Esophagus squamous epithelium (tissue), 5 donors: Measurements from ENCODE around the gene NFATC2. TPM values are rescaled to one million over a fixed set of nuclear protein-coding genes. Genes with fewer than 3 reads are reported as not detected.
A peak's percentile ranks its signal among the peaks of the same experiment; 100 is the strongest.

ENCODE experiments used
- DNase-seq: peaks from one replicate; lab custom pipeline; 2025; lab: John Stamatoyannopoulos, UW
- H3K27ac ChIP-seq, 4 donors: fragments of 200-600 bp; sonication (generic); one replicate each; pipeline ENCODE4 v1.5.1; 2016 to 2019; ENCODE audit warnings: mild to moderate bottlenecking in 1 of 4
- H3K27me3 ChIP-seq, 4 donors: fragments of 200-600 bp; sonication (generic); 1 replicate in 3 of 4; 2 replicates in 1 of 4; pipeline versions ENCODE4 v1.5.1 to v1.6.0; 2017 to 2021; ENCODE audit warnings: antibody characterized with exemption in 1 of 4
- H3K36me3 ChIP-seq, 3 donors: fragments of 200-600 bp; sonication (generic); one replicate each; pipeline ENCODE4 v1.5.1; 2016 to 2019
- H3K4me1 ChIP-seq, 3 donors: fragments of 200-600 bp; sonication (generic); one replicate each; pipeline ENCODE4 v1.5.1; 2017 to 2019
- H3K4me3 ChIP-seq, 4 donors: fragments of 200-600 bp; sonication (generic); 1 replicate in 3 of 4; 2 replicates in 1 of 4; pipeline ENCODE4 v1.5.1; 2016 to 2019; ENCODE audit warnings: mild to moderate bottlenecking in 2 of 4, moderate library complexity in 1 of 4
- H3K9me3 ChIP-seq, 3 donors: fragments of 200-600 bp; sonication (generic); one replicate each; pipeline ENCODE4 v1.5.1; 2016 to 2019
- POLR2A ChIP-seq, 4 donors: fragments of 450-650 bp; IDR thresholded peaks; one replicate each; pipeline ENCODE4 v1.6.1; 2017; ENCODE audit warnings: antibody characterized with exemption in 4 of 4, mild to moderate bottlenecking in 4 of 4, moderate library complexity in 3 of 4
- WGBS, 2 donors: methylation state at CpG; one replicate each; pipeline ENCODE4 v1.1.5; 2018; 5-methylcytosine and 5-hydroxymethylcytosine counted together
- intact Hi-C: fragments of 100-400 bp; cut with DNase I; formaldehyde crosslinking; loops from one replicate; pipeline ENCODE4 v1.15.0; 2022
- total RNA-seq, 4 donors: library from RNA; depleted of rRNA; stranded (reverse); fragments of >200 nt; gene quantifications; one replicate each; pipeline ENCODE4 v1.1.0, GENCODE V29; 2016
- TF ChIP-seq, protein P1 (sequence below), 6 experiments: fragments of 450-650 bp in 4 of 6; fragments of 200-600 bp in 2 of 6; sonication (generic) in 2 of 6; IDR thresholded peaks; one replicate each; pipeline ENCODE4 v1.5.1; 2016 to 2019; ENCODE audit warnings: antibody characterized with exemption in 6 of 6, mild to moderate bottlenecking in 4 of 6, moderate library complexity in 4 of 6
- donor health status: DM: yes; HTN: yes; CAD: no.

Gene NFATC2
- total RNA-seq, 4 donors from 2014 or later: 0.83 to 6.7 (median 1.4) TPM

DNA sequence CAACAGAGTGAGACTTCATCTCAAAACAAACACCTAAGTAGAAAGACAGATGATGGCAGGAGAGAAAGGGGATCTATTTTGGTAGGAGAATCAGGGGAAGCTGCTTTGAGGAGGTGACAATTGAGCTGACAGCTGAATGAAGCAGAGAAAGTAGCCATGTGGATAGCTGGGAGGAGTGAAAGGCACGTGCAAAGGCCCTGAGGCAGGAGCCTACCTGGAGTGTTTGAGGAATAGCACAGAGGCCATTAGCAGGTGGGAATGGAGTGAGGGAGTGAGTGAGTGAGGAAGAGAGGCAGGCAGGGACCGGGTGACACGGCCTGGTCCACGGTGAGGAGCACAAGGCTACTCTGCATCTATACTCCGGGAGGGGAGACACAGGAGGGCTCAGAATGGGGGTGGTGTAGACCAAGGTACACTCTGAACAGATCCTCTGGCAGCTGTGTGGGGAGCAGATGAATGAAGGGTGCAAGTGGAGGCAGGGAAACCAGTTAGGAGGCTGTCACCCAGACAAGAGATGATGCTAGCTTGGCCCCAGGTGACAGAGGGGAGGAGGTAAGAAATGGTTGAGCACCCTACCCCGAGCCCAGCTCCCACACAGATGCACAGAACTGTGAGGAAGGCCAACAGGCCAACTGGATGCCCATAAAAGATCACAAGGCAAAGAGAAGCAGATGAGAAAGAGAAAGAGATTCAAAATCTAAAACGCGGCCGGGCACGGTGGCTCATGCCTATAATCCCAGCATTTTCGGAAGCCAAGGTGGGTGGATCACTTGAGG is 43.6 kb downstream of the NFATC2 start:
- DNase-seq: no peak
- Histone ChIP-seq H3K27ac (no peak overlapping the region), H3K4me3 (no peak overlapping the region), H3K36me3 (no peaks in the 10 kb centered on the region), H3K27me3 (no peaks in the 10 kb centered on the region), H3K4me1 (peaks cover 0 to 56% (median 17%) of the 10 kb centered on the region in 3 donors), H3K9me3 (no peaks in the 10 kb centered on the region)
- 85 to 88% methylated on average over 9 to 10 of the region's 11 CpGs for WGBS, 2 donors
- intact Hi-C loops: no loop called here
- TF ChIP-seq, protein P1, sequence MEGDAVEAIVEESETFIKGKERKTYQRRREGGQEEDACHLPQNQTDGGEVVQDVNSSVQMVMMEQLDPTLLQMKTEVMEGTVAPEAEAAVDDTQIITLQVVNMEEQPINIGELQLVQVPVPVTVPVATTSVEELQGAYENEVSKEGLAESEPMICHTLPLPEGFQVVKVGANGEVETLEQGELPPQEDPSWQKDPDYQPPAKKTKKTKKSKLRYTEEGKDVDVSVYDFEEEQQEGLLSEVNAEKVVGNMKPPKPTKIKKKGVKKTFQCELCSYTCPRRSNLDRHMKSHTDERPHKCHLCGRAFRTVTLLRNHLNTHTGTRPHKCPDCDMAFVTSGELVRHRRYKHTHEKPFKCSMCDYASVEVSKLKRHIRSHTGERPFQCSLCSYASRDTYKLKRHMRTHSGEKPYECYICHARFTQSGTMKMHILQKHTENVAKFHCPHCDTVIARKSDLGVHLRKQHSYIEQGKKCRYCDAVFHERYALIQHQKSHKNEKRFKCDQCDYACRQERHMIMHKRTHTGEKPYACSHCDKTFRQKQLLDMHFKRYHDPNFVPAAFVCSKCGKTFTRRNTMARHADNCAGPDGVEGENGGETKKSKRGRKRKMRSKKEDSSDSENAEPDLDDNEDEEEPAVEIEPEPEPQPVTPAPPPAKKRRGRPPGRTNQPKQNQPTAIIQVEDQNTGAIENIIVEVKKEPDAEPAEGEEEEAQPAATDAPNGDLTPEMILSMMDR (IDR thresholded peaks at IDR 0.05): no peak
- TF ChIP-seq POLR2A (IDR thresholded peaks at IDR 0.05): no peak

DNA sequence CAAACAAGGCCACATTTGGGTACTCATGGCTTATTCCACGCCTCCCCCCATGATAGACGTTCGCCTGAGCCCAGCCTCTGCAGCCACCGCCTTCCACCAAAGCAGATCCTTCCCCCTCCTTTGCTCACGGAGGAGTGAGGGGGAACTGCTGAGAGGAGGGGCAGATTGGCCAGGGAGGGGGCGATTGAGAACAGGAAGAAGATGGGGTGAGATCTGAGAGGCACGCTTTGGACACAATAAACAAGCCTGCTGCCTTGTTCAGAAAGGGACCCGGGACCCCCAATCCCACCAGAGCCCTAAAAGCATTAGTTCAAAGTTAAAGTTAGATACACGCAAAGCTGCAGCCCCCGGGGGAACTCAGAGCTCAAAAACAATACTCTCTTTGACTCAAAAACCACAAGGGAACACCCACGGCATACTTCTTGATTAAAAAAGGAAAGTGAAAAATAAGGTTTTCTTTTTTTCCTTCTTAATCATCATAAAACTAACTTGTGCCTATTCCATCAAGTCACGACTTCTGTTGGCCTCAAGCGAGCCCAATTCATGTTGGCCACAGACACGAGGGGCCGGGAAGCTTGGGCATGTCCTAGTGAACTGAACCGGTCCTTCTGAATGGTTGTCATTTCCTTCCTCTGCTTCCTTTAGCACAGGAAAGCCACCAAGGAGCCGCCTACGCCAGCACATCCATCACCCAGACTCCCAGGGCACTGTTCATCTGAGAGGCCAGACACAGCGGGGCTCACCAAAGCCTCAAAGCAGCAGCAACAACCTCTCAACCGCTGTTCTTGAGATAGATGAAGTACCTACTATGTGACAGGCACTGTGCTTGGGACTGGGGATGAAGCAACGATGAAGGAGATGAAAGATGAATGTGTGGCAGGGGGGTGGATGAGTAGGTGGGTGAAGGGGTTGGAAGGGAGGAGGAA is 44.7 kb downstream of the NFATC2 start:
- no peak for TF ChIP-seq POLR2A (IDR thresholded peaks at IDR 0.05)
- TF ChIP-seq, protein P1 (IDR thresholded peaks at IDR 0.05): no peak
- Histone ChIP-seq H3K4me1 (peaks cover 0 to 68% (median 19%) of the 10 kb centered on the region in 3 donors), H3K4me3 (no peak overlapping the region), H3K9me3 (no peaks in the 10 kb centered on the region), H3K36me3 (no peaks in the 10 kb centered on the region), H3K27ac (peak overlapping the region in 3 of 4 donors; percentile 2 to 45 (median 7)), H3K27me3 (no peaks in the 10 kb centered on the region)
- no peak for DNase-seq
- WGBS, 2 donors: 23 to 32% methylated on average over 14 to 17 of the region's 21 CpGs
- intact Hi-C loops: no loop called here

DNA sequence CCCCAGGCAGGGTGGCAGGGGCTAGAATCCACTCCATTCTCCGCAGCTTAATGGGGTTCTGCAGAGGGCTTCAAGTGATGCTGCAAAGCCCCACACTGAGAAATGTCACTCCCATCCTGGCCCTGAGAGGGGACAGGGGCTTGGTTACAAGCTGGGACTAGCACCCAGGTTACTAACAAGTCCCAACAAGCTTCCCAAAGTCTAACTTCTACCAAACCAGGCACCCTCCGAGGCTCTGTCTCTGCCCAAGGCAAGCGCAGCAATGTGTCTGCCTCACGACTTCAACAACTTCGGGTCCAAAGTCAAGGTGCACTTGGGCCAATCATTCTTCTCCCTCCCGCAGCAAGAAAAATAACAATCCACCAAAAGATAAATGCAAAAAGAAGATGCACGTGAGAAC is 45.6 kb downstream of the NFATC2 start:
- no peaks in the 10 kb centered on the region for H3K36me3 ChIP-seq
- TF ChIP-seq, protein P1 (IDR thresholded peaks at IDR 0.05): no peak
- TF ChIP-seq POLR2A (IDR thresholded peaks at IDR 0.05): no peak
- no peaks in the 10 kb centered on the region for H3K27me3 ChIP-seq
- H3K4me1 ChIP-seq: peaks cover 0 to 76% (median 27%) of the 10 kb centered on the region in 3 donors
- no peaks in the 10 kb centered on the region for H3K9me3 ChIP-seq
- intact Hi-C loops: no loop called here
- 50 to 75% methylated on average over 4 to 7 of the region's 7 CpGs for WGBS, 2 donors
- no peak for DNase-seq
- no peak overlapping the region for H3K4me3 ChIP-seq
- no peak overlapping the region for H3K27ac ChIP-seq

DNA sequence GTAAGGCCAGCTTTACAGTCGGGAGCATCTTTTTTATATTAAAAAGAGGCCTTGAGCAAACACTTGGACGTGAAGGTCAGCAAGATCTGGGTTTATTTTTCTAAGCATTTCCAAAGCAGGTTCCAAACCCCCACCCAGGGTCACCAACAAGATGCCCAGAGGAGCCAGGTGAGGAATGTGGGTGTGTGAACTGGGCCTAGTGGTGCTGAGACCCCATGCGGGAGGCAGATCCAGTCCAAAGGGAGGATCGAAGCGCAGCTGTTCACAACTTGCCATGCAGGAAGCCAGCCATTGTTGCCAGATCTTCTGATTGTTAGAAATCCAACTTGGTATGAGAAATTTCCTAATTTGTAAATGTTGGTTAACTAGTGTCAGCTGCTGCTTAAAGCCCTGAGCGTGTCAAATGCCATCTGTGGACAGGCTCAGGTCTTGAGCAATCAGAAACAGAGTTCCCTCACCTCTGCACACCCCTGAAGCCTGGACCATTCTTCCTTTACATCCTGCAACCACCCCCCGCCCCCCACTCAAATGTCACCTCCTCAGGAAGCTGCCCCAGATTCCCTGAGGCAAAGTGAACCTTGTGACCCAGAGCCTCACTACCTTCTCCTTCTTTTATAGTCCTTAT is 46.5 kb downstream of the NFATC2 start:
- Histone ChIP-seq H3K4me3 (no peak overlapping the region), H3K27me3 (no peaks in the 10 kb centered on the region), H3K9me3 (no peaks in the 10 kb centered on the region), H3K27ac (no peak overlapping the region), H3K36me3 (no peaks in the 10 kb centered on the region), H3K4me1 (peaks cover 0 to 78% (median 29%) of the 10 kb centered on the region in 3 donors)
- DNase-seq: no peak
- 80 to 85% methylated on average over 6 of the region's 7 CpGs for WGBS, 2 donors
- TF ChIP-seq POLR2A (IDR thresholded peaks at IDR 0.05): no peak
- TF ChIP-seq, protein P1 (IDR thresholded peaks at IDR 0.05): no peak
- intact Hi-C loops: no loop called here
